NCI-H2029 treated with DMSO at 0.1 percent for 48 hours (cell line): ENCODE data around the gene ADAM22.
A peak's percentile ranks its signal among the peaks of the same experiment; 100 is the strongest.

Experiments used
- DNase-seq: peaks from one replicate; lab custom pipeline; 2025; lab: John Stamatoyannopoulos, UW

Gene ADAM22

GRCh38 chr7:88167721-88168120 is 233.7 kb downstream of the ADAM22 start:
- no peak for DNase-seq

- DNase-seq = peak; percentile 3
Measured at GRCh38 chr7:88169717-88170320, 235.8 kb downstream of the ADAM22 start.

GRCh38 chr7:88172842-88173241 is 238.8 kb downstream of the ADAM22 start:
- DNase-seq = no peak

GRCh38 chr7:88176190-88176589 is 242.1 kb downstream of the ADAM22 start:
- no peak for DNase-seq

GRCh38 chr7:88183051-88183450 is 249.0 kb downstream of the ADAM22 start:
- no peak for DNase-seq

- no peak for DNase-seq
Measured at GRCh38 chr7:88184848-88185304, 250.8 kb downstream of the ADAM22 start.

- DNase-seq = no peak
Measured at GRCh38 chr7:88185650-88186049, 251.6 kb downstream of the ADAM22 start.

- DNase-seq = no peak
Measured at GRCh38 chr7:88191911-88192310, 257.9 kb downstream of the ADAM22 start.

GRCh38 chr7:88200261-88200660 is 266.2 kb downstream of the ADAM22 start:
- no peak for DNase-seq

- DNase-seq = no peak
Measured at GRCh38 chr7:88200789-88201188, 266.7 kb downstream of the ADAM22 start.

- no peak for DNase-seq
Measured at GRCh38 chr7:88201305-88201704, 267.3 kb downstream of the ADAM22 start.

GRCh38 chr7:88202278-88202677 is 268.2 kb downstream of the ADAM22 start:
- DNase-seq = no peak

GRCh38 chr7:88202799-88203198 is 268.7 kb downstream of the ADAM22 start:
- DNase-seq = no peak

GRCh38 chr7:88203401-88203800 is 269.4 kb downstream of the ADAM22 start:
- DNase-seq = no peak

- DNase-seq = no peak
Measured at GRCh38 chr7:88204525-88205110, 270.6 kb downstream of the ADAM22 start.

- DNase-seq = no peak
Measured at GRCh38 chr7:88205179-88205578, 271.1 kb downstream of the ADAM22 start.

GRCh38 chr7:88206254-88206653 is 272.2 kb downstream of the ADAM22 start:
- no peak for DNase-seq

GRCh38 chr7:88208521-88208920 is 274.5 kb downstream of the ADAM22 start:
- DNase-seq = no peak

- DNase-seq = no peak
Measured at GRCh38 chr7:88212918-88213317, 278.9 kb downstream of the ADAM22 start.

- no peak for DNase-seq
Measured at GRCh38 chr7:88214456-88214855, 280.4 kb downstream of the ADAM22 start.

GRCh38 chr7:88215295-88215694 is 281.2 kb downstream of the ADAM22 start:
- DNase-seq = no peak

- no peak for DNase-seq
Measured at GRCh38 chr7:88216276-88216675, 282.2 kb downstream of the ADAM22 start.

- no peak for DNase-seq
Measured at GRCh38 chr7:88217675-88218428, 283.8 kb downstream of the ADAM22 start.

- no peak for DNase-seq
Measured at GRCh38 chr7:88218429-88218745, 284.3 kb downstream of the ADAM22 start.
